SK-N-SH treated with all-trans-retinoic acid at 6 μM for 48 hours (cell line): ENCODE measurements around the gene GPC6.

Experiments
- ATAC-seq: fragments of 200-7000 bp; cut with Tn5 transposase; 3 replicates; pipeline ENCODE4 v1.9.1; 2020; ENCODE audit warnings: mild to moderate bottlenecking, moderate library complexity
- ARNTL ChIP-seq: fragments of 450-650 bp; formaldehyde crosslinking; IDR thresholded peaks from 2 replicates; pipeline ENCODE4 v1.5.0; 2020; ENCODE audit warnings: low read depth, mild to moderate bottlenecking, moderate library complexity, borderline replicate concordance
- BACH2 ChIP-seq: fragments of 250-450 bp; sonication (Bioruptor Pico); IDR thresholded peaks from 2 replicates; pipeline ENCODE4 v1.9.0; 2021; ENCODE audit warnings: mild to moderate bottlenecking, borderline replicate concordance
- CSDC2 ChIP-seq: fragments of 250-450 bp; sonication (Bioruptor Pico); IDR thresholded peaks from 2 replicates; pipeline ENCODE4 v1.5.0; 2020; ENCODE audit warnings: mild to moderate bottlenecking, moderate library complexity
- ESRRG ChIP-seq: fragments of 250-450 bp; sonication (Bioruptor Pico); IDR thresholded peaks from 2 replicates; pipeline ENCODE4 v1.6.1; 2021; ENCODE audit warnings: mild to moderate bottlenecking
- GLIS3 ChIP-seq: fragments of 250-450 bp; sonication (Bioruptor Pico); IDR thresholded peaks from 2 replicates; pipeline ENCODE4 v1.5.0; 2020; ENCODE audit warnings: mild to moderate bottlenecking, moderate library complexity
- ISL1 ChIP-seq: fragments of 250-450 bp; sonication (Bioruptor Pico); IDR thresholded peaks from 2 replicates; pipeline ENCODE4 v2.1.2; 2022; ENCODE audit warnings: mild to moderate bottlenecking, moderate library complexity
- OSR1 ChIP-seq: fragments of 250-450 bp; sonication (Bioruptor Pico); IDR thresholded peaks from 2 replicates; pipeline ENCODE4 v1.8.0; 2022; ENCODE audit warnings: moderate library complexity, mild to moderate bottlenecking, inconsistent platforms
- PPARA ChIP-seq: fragments of 250-450 bp; sonication (Bioruptor Pico); IDR thresholded peaks from 2 replicates; pipeline ENCODE4 v1.5.0; 2020; ENCODE audit warnings: mild to moderate bottlenecking, borderline replicate concordance
- RARB ChIP-seq: fragments of 250-450 bp; sonication (Bioruptor Pico); IDR thresholded peaks from 2 replicates; pipeline ENCODE4 v1.8.0; 2021; ENCODE audit warnings: mild to moderate bottlenecking, moderate library complexity
- SNAI2 ChIP-seq: fragments of 250-450 bp; sonication (Bioruptor Pico); IDR thresholded peaks from 2 replicates; pipeline ENCODE4 v1.5.0; 2020; ENCODE audit warnings: mild to moderate bottlenecking, moderate library complexity
- TCF4 ChIP-seq: fragments of 250-450 bp; sonication (Bioruptor Pico); IDR thresholded peaks from 2 replicates; pipeline ENCODE4 v1.8.0; 2021; ENCODE audit warnings: mild to moderate bottlenecking, moderate library complexity, borderline replicate concordance
- TOX ChIP-seq: fragments of 250-450 bp; sonication (Bioruptor Pico); IDR thresholded peaks from 2 replicates; pipeline ENCODE4 v1.8.0; 2021; ENCODE audit warnings: mild to moderate bottlenecking, moderate library complexity, borderline replicate concordance
- ZC3H10 ChIP-seq: fragments of 250-450 bp; sonication (Bioruptor Pico); IDR thresholded peaks from 2 replicates; pipeline ENCODE4 v1.5.1; 2021; ENCODE audit warnings: mild to moderate bottlenecking, moderate library complexity
- ZFP3 ChIP-seq: fragments of 250-450 bp; sonication (Bioruptor Pico); IDR thresholded peaks from 2 replicates; pipeline ENCODE4 v1.5.0; 2020; ENCODE audit warnings: mild to moderate bottlenecking, moderate library complexity
- ZFP30 ChIP-seq: fragments of 450-650 bp; formaldehyde crosslinking; IDR thresholded peaks from 2 replicates; pipeline ENCODE4 v1.5.0; 2022; ENCODE audit warnings: mild to moderate bottlenecking, moderate library complexity
- ZNF565 ChIP-seq: fragments of 450-650 bp; formaldehyde crosslinking; conservative IDR thresholded peaks from 2 replicates; pipeline ENCODE4 v1.5.0; 2020; ENCODE audit warnings: low read depth, mild to moderate bottlenecking, moderate library complexity
- ZNF70 ChIP-seq: fragments of 450-650 bp; formaldehyde crosslinking; IDR thresholded peaks from 2 replicates; pipeline ENCODE4 v1.5.0; 2020; ENCODE audit warnings: mild to moderate bottlenecking, moderate library complexity
- ZNF8 ChIP-seq: fragments of 450-650 bp; formaldehyde crosslinking; IDR thresholded peaks from 2 replicates; pipeline ENCODE4 v1.5.0; 2020; ENCODE audit warnings: mild to moderate bottlenecking, moderate library complexity
- TF ChIP-seq, protein P1 (sequence below): fragments of 250-450 bp; sonication (Bioruptor Pico); IDR thresholded peaks from 2 replicates; pipeline ENCODE4 v1.5.0; 2020; ENCODE audit warnings: mild to moderate bottlenecking, moderate library complexity
- TF ChIP-seq, protein P2 (sequence below): fragments of 250-450 bp; sonication (Bioruptor Pico); IDR thresholded peaks from 2 replicates; pipeline ENCODE4 v1.5.1; 2020; ENCODE audit warnings: low read depth, mild to moderate bottlenecking, moderate library complexity
- TF ChIP-seq, protein P3 (sequence below): fragments of 250-450 bp; sonication (Bioruptor Pico); IDR thresholded peaks from 2 replicates; pipeline ENCODE4 v1.8.0; 2020; ENCODE audit warnings: mild to moderate bottlenecking, moderate library complexity, borderline replicate concordance
- TF ChIP-seq, protein P4 (sequence below): fragments of 250-450 bp; sonication (Bioruptor Pico); IDR thresholded peaks from 2 replicates; pipeline ENCODE4 v1.5.1; 2021; ENCODE audit warnings: mild to moderate bottlenecking, moderate library complexity
- TF ChIP-seq, protein P5 (sequence below): fragments of 250-450 bp; sonication (Bioruptor Pico); IDR thresholded peaks from 2 replicates; pipeline ENCODE4 v1.8.0; 2021; ENCODE audit warnings: low read depth, mild to moderate bottlenecking, moderate library complexity, borderline replicate concordance

The GPC6 gene

DNA sequence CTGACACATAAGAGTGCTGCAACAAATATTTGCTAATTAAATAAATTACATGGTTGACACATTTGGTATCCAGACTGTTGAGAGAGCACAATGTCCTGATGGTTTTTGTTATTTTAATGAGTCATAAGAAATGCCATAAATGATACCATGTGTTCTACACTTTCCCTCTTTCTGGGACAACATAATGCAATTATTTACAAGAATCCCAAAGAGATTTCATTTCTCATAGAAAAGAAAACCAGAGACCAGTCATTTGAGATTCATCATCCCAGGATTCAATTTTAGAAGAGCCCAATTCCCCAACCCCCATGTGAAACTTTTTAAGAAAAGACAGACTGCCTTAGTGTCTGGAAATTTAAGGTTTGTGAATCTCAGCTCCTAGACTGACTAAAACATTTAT lies 853.3 kb downstream of the GPC6 start:
- TF ChIP-seq, protein P1, sequence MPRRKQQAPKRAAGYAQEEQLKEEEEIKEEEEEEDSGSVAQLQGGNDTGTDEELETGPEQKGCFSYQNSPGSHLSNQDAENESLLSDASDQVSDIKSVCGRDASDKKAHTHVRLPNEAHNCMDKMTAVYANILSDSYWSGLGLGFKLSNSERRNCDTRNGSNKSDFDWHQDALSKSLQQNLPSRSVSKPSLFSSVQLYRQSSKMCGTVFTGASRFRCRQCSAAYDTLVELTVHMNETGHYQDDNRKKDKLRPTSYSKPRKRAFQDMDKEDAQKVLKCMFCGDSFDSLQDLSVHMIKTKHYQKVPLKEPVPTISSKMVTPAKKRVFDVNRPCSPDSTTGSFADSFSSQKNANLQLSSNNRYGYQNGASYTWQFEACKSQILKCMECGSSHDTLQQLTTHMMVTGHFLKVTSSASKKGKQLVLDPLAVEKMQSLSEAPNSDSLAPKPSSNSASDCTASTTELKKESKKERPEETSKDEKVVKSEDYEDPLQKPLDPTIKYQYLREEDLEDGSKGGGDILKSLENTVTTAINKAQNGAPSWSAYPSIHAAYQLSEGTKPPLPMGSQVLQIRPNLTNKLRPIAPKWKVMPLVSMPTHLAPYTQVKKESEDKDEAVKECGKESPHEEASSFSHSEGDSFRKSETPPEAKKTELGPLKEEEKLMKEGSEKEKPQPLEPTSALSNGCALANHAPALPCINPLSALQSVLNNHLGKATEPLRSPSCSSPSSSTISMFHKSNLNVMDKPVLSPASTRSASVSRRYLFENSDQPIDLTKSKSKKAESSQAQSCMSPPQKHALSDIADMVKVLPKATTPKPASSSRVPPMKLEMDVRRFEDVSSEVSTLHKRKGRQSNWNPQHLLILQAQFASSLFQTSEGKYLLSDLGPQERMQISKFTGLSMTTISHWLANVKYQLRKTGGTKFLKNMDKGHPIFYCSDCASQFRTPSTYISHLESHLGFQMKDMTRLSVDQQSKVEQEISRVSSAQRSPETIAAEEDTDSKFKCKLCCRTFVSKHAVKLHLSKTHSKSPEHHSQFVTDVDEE, result no peak
- TF ChIP-seq, protein P2, sequence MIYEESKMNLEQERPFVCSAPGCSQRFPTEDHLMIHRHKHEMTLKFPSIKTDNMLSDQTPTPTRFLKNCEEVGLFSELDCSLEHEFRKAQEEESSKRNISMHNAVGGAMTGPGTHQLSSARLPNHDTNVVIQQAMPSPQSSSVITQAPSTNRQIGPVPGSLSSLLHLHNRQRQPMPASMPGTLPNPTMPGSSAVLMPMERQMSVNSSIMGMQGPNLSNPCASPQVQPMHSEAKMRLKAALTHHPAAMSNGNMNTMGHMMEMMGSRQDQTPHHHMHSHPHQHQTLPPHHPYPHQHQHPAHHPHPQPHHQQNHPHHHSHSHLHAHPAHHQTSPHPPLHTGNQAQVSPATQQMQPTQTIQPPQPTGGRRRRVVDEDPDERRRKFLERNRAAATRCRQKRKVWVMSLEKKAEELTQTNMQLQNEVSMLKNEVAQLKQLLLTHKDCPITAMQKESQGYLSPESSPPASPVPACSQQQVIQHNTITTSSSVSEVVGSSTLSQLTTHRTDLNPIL, result peak; percentile 84
- TF ChIP-seq BACH2 (no peak), ARNTL (CRISPR knock-in tag) (no peak), TOX (CRISPR knock-in tag) (peak; percentile 81; the same call in 1 of the 2 replicates), ZC3H10 (CRISPR knock-in tag) (peak; percentile 79; the same call in 1 of the 2 replicates), GLIS3 (CRISPR knock-in tag) (no peak), TCF4 (CRISPR knock-in tag) (peak; percentile 81; the same call in 1 of the 2 replicates), OSR1 (no peak), ISL1 (CRISPR knock-in tag) (peak; percentile 92), ZNF70 (CRISPR knock-in tag) (no peak), PPARA (CRISPR knock-in tag) (no peak), ZNF8 (no peak), ESRRG (CRISPR knock-in tag) (no peak), CSDC2 (CRISPR knock-in tag) (no peak), ZNF565 (CRISPR knock-in tag) (no peak), ZFP30 (CRISPR knock-in tag) (no peak), ZFP3 (CRISPR knock-in tag) (no peak), SNAI2 (0 out of 2 replicates have a peak, but pooled peaks have one; percentile 50), RARB (CRISPR knock-in tag) (peak; percentile 65; the same call in 1 of the 2 replicates)
- TF ChIP-seq, protein P3, sequence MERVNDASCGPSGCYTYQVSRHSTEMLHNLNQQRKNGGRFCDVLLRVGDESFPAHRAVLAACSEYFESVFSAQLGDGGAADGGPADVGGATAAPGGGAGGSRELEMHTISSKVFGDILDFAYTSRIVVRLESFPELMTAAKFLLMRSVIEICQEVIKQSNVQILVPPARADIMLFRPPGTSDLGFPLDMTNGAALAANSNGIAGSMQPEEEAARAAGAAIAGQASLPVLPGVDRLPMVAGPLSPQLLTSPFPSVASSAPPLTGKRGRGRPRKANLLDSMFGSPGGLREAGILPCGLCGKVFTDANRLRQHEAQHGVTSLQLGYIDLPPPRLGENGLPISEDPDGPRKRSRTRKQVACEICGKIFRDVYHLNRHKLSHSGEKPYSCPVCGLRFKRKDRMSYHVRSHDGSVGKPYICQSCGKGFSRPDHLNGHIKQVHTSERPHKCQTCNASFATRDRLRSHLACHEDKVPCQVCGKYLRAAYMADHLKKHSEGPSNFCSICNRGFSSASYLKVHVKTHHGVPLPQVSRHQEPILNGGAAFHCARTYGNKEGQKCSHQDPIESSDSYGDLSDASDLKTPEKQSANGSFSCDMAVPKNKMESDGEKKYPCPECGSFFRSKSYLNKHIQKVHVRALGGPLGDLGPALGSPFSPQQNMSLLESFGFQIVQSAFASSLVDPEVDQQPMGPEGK (CRISPR knock-in tag), result peak; percentile 93
- TF ChIP-seq, protein P4, sequence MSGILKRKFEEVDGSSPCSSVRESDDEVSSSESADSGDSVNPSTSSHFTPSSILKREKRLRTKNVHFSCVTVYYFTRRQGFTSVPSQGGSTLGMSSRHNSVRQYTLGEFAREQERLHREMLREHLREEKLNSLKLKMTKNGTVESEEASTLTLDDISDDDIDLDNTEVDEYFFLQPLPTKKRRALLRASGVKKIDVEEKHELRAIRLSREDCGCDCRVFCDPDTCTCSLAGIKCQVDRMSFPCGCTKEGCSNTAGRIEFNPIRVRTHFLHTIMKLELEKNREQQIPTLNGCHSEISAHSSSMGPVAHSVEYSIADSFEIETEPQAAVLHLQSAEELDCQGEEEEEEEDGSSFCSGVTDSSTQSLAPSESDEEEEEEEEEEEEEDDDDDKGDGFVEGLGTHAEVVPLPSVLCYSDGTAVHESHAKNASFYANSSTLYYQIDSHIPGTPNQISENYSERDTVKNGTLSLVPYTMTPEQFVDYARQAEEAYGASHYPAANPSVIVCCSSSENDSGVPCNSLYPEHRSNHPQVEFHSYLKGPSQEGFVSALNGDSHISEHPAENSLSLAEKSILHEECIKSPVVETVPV (CRISPR knock-in tag), result 0 out of 2 replicates have a peak, but pooled peaks have one; percentile 23
- TF ChIP-seq, protein P5, sequence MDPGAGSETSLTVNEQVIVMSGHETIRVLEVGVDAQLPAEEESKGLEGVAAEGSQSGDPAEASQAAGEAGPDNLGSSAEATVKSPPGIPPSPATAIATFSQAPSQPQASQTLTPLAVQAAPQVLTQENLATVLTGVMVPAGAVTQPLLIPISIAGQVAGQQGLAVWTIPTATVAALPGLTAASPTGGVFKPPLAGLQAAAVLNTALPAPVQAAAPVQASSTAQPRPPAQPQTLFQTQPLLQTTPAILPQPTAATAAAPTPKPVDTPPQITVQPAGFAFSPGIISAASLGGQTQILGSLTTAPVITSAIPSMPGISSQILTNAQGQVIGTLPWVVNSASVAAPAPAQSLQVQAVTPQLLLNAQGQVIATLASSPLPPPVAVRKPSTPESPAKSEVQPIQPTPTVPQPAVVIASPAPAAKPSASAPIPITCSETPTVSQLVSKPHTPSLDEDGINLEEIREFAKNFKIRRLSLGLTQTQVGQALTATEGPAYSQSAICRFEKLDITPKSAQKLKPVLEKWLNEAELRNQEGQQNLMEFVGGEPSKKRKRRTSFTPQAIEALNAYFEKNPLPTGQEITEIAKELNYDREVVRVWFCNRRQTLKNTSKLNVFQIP (CRISPR knock-in tag), result no peak
- ATAC-seq, result peak; percentile 91

DNA sequence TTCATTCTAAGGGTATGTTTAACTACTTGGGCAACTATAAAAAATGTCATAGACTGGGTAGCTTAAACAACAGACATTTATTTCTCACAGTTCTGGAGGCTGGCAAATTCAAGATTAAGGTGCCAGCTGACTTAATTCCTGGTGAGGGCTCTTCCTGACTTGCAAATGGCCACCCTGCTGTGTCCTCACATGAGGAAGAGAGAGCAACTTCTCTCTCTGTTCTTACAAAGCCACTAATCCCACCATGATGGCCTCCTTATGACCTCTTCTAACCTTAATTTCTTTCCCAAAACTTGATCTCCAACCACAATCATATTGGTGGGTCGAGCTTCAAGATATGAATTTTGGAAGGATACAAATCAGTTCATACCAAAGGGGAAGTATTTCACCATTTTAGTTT lies 853.9 kb downstream of the GPC6 start:
- no peak; the same call in 2 of the 3 replicates for ATAC-seq
- TF ChIP-seq, protein P4 (CRISPR knock-in tag), result no peak
- no peak for TF ChIP-seq ZFP3 (CRISPR knock-in tag)
- TF ChIP-seq ISL1 (CRISPR knock-in tag), result no peak
- TF ChIP-seq ZNF8, result no peak
- TF ChIP-seq ESRRG (CRISPR knock-in tag), result no peak
- no peak for TF ChIP-seq RARB (CRISPR knock-in tag)
- TF ChIP-seq, protein P5 (CRISPR knock-in tag), result no peak
- TF ChIP-seq TCF4 (CRISPR knock-in tag), result no peak
- TF ChIP-seq OSR1, result no peak
- TF ChIP-seq, protein P3 (CRISPR knock-in tag), result no peak
- TF ChIP-seq, all 23 proteins: peak for 0
